Activated CD4-positive, alpha-beta T cell treated with anti-CD3 and anti-CD28 coated beads for 36 hours (primary cell): ENCODE measurements around the gene RASAL1. TPM values are rescaled to one million over a fixed set of nuclear protein-coding genes. Genes with fewer than 3 reads are reported as not detected.
A peak's percentile ranks its signal among the peaks of the same experiment; 100 is the strongest.

ENCODE experiments used
- ATAC-seq: fragments of 200-7000 bp; cut with Tn5 transposase; one replicate; pipeline ENCODE4 v1.10.0; 2021; ENCODE audit warnings: mild to moderate bottlenecking, moderate library complexity
- CTCF ChIA-PET: fragments of 350-600 bp; sonication (Branson Sonifier 250); formaldehyde crosslinking; loops from one replicate; lab custom pipeline; 2021; ENCODE audit warnings: antibody characterized with exemption; lab: Charles Lee
- POLR2A ChIA-PET: fragments of 350-600 bp; sonication (Branson Sonifier 250); formaldehyde crosslinking; loops from one replicate; lab custom pipeline; 2021; ENCODE audit warnings: antibody characterized with exemption, inconsistent platforms; lab: Charles Lee
- DNase-seq: peaks from one replicate; pipeline ENCODE4 v3.0.0-alpha.2; 2020
- H3K27ac Mint-ChIP-seq: one replicate; pipeline ENCODE4 v1.8.0; 2021; ENCODE audit warnings: mixed read lengths
- H3K27me3 Mint-ChIP-seq: one replicate; pipeline ENCODE4 v1.8.0; 2021; ENCODE audit warnings: mixed read lengths
- H3K36me3 Mint-ChIP-seq: one replicate; pipeline ENCODE4 v1.8.0; 2021; ENCODE audit warnings: low read depth, mixed read lengths
- H3K4me1 Mint-ChIP-seq: one replicate; pipeline ENCODE4 v1.8.0; 2021; ENCODE audit warnings: mixed read lengths
- H3K4me3 Mint-ChIP-seq: one replicate; pipeline ENCODE4 v1.8.0; 2021; ENCODE audit warnings: mild to moderate bottlenecking, moderate library complexity, mixed read lengths
- H3K9me3 Mint-ChIP-seq: one replicate; pipeline ENCODE4 v1.8.0; 2021; ENCODE audit warnings: low read depth, mixed read lengths
- intact Hi-C, 2 experiments: fragments of 100-400 bp; cut with DNase I in 1 of 2; cut with micrococcal nuclease in 1 of 2; formaldehyde crosslinking; loops; one replicate each; pipeline versions ENCODE4 v1.14.2 to v1.15.1; 2022 to 2024; cut with DNase I, micrococcal nuclease
- total RNA-seq, 2 experiments: library from RNA; stranded (reverse); gene quantifications; one replicate each; pipeline ENCODE4 v1.2.3, GENCODE V29; 2021

The RASAL1 gene
- total RNA-seq, 2 experiments from 2014 or later, result 9.0 to 10.6 TPM

DNA sequence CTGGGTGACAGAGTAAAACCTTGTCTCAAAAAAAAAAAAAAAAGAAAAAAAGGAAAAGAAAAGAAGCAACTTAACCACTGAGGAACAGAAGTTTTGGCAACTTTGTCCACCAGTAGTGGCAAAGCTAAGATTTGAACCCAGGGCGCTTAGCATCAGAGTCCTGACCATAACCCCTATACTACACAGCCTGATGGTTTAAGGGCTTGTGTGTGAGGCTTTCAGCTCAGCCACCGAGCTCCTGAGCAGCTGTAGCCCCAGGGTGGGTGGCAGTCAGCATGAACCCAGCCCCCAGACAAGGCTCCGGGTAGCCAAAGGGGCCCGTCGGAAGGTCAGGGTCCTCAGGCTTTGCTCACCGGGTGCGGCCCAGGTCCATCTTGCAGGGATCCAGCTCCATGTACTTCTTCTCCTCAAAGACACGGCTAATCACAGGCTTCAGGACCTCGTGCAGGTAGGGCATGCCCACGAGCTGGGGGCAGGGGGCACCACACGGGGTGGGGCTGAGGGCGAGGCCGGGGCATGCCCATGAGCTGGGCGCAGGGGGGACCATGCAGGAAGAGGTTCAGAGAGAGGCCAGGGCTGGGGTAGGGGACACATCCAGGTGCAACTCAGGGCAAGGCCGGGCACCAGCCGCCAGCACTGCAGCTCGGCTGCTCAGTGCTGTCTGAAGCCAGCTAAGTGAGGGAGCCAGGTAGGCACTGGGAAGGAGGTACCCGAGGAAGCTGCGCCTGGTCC is 20.9 kb downstream of the RASAL1 start:
- no peak for DNase-seq
- intact Hi-C loops, result no loop called here
- Mint-ChIP-seq H3K4me3 (no peak overlapping the region), H3K27ac (no peak overlapping the region), H3K27me3 (no peaks in the 10 kb centered on the region), H3K9me3 (no peaks in the 10 kb centered on the region), H3K4me1 (peaks cover 7% of the 10 kb centered on the region), H3K36me3 (no peaks in the 10 kb centered on the region)
- no peak for ATAC-seq
- CTCF ChIA-PET, result interaction anchor here (0.5 to 1.2 kb wide), 5 partner anchors 13 to 126 kb away, joined by 3 to 4 read pairs (median 3); no protein-coding TSS in a partner anchor
- POLR2A ChIA-PET, result interaction anchor here (0.7 kb wide), 1 partner anchor 39 kb away, joined by 3 read pairs; no protein-coding TSS in a partner anchor

DNA sequence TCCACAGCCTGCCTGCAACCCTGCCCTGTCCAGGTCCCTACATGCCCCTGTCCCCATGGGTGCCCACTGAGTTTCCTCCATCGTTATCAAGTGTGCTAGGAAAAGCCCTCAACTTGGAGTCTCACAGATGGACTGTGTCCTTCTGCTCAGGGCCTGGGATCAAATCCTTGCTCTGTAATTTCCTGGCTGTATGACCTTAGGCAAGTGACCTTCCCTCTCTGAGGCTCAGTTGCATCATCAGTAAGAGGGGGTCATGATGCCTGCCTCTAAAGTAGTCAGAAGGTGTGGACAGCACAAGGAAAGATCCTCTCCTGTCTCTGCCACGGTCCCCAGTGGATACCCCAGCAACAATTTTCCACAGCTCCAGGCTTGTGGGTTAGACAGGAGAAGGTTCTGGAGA is 22.2 kb downstream of the RASAL1 start:
- CTCF ChIA-PET, result no interaction called here
- H3K36me3 Mint-ChIP-seq, result no peaks in the 10 kb centered on the region

DNA sequence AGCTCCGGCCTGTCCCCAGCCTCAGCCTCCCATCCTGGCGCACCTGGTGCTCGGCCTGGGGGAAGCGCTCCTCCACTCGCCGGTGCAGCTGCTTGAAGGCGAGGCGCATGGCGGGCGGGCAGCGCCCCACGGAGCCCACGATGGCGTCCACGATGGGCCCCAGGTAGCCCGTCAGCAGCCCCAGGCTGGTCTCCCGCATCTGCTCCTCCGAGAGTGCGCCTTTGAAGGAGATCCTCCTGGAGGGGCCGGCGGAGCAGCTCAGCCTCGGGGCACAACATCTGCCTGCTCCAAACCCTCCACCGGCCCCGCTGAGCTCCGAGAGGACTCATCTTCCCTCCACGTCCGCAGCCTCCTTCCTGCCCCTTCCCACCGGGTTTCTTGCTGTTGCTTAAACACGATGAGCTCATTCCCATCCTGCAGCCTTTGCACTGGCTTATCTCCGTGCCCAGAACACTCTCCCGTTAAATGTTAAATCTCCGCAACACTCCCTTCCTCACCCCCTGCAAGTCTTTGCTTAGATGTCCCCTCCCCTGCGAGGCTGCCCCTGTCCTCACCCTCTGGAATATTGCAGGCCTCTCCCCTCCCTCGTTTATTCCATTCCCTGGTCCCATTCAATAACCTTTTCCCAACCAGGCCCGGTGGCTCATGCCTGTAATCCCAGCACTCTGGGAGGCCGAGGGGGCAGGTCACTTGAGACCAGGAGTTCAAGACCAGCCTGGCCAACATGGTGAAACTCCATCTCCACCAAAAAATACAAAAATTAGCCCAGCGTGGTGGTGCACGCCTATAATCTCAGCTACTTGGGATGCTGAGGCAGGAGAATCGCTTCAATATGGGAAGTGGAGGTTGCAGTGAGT is 23.3 kb downstream of the RASAL1 start:
- no peak overlapping the region for H3K27ac Mint-ChIP-seq
- intact Hi-C loops, result no loop called here
- CTCF ChIA-PET, result interaction anchor here (0.5 to 0.6 kb wide), 2 partner anchors 63 to 64 kb away, joined by 3 read pairs; no protein-coding TSS in a partner anchor

More for the DNA sequence above, 22.2 kb downstream of the RASAL1 start:
- DNase-seq (no peak), ATAC-seq (no peak)
- POLR2A ChIA-PET, result no interaction called here
- no peaks in the 10 kb centered on the region for H3K9me3 Mint-ChIP-seq
- H3K4me1 Mint-ChIP-seq, result peaks cover 7% of the 10 kb centered on the region
- intact Hi-C loops, result no loop called here
- H3K4me3 Mint-ChIP-seq, result no peak overlapping the region
- H3K27ac Mint-ChIP-seq, result no peak overlapping the region
- no peaks in the 10 kb centered on the region for H3K27me3 Mint-ChIP-seq

GRCh38 chr12:113111247-113111646 is 24.3 kb downstream of the RASAL1 start:
- H3K27ac Mint-ChIP-seq, result no peak overlapping the region
- POLR2A ChIA-PET, result no interaction called here
- H3K4me3 Mint-ChIP-seq, result no peak overlapping the region
- CTCF ChIA-PET, result interaction anchor here (0.7 to 1.2 kb wide), 3 partner anchors 12 to 149 kb away, joined by 3 to 5 read pairs (median 3); no protein-coding TSS in a partner anchor
- H3K9me3 Mint-ChIP-seq, result no peaks in the 10 kb centered on the region
- no peaks in the 10 kb centered on the region for H3K27me3 Mint-ChIP-seq
- H3K4me1 Mint-ChIP-seq, result peaks cover 7% of the 10 kb centered on the region
- no peak for ATAC-seq
- H3K36me3 Mint-ChIP-seq, result no peaks in the 10 kb centered on the region
- no peak for DNase-seq
- intact Hi-C loops, result no loop called here

More for the DNA sequence above, 23.3 kb downstream of the RASAL1 start:
- no peak for DNase-seq
- Mint-ChIP-seq H3K9me3 (no peaks in the 10 kb centered on the region), H3K4me1 (peaks cover 7% of the 10 kb centered on the region), H3K4me3 (no peak overlapping the region), H3K36me3 (no peaks in the 10 kb centered on the region), H3K27me3 (no peaks in the 10 kb centered on the region)
- POLR2A ChIA-PET, result no interaction called here
- no peak for ATAC-seq

GRCh38 chr12:113109872-113110599 is 25.5 kb downstream of the RASAL1 start:
- H3K27ac Mint-ChIP-seq, result no peak overlapping the region

DNA sequence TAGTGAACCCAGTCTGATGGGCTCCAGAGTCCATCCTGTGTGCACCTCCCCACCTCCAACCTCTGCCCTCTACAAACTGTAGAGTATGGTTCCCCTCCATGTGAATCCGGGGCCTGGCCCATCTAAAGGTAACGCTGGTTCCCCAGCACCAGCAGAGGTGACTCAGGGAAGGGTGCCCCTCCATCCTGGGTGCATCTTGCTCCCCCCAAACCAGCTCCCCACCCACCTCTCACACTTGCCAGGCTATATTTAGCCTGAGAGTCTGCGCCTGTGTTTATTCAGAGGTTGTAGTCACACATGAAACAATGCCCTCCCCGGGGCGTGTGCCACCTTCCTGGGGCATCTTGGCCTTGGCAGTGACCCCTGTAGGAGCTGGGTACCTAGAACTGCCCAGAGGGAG is 26.2 kb downstream of the RASAL1 start:
- Mint-ChIP-seq H3K36me3 (no peaks in the 10 kb centered on the region), H3K27ac (no peak overlapping the region), H3K4me3 (no peak overlapping the region), H3K4me1 (peaks cover 7% of the 10 kb centered on the region), H3K27me3 (no peaks in the 10 kb centered on the region), H3K9me3 (no peaks in the 10 kb centered on the region)
- ChIA-PET CTCF (interaction anchor here (0.5 to 1.9 kb wide), 2 partner anchors 48 to 116 kb away, joined by 3 to 4 read pairs; no protein-coding TSS in a partner anchor), POLR2A (no interaction called here)
- no peak for ATAC-seq
- DNase-seq, result no peak
- intact Hi-C loops, result no loop called here

More at GRCh38 chr12:113109872-113110599, 25.5 kb downstream of the RASAL1 start:
- Mint-ChIP-seq H3K9me3 (no peaks in the 10 kb centered on the region), H3K36me3 (no peaks in the 10 kb centered on the region), H3K27me3 (no peaks in the 10 kb centered on the region), H3K4me3 (no peak overlapping the region), H3K4me1 (peaks cover 7% of the 10 kb centered on the region)
- ATAC-seq (no peak), DNase-seq (no peak)
- ChIA-PET CTCF (interaction anchor here (0.8 to 1.9 kb wide), 3 partner anchors 11 to 117 kb away, joined by 3 to 5 read pairs (median 4); no protein-coding TSS in a partner anchor), POLR2A (no interaction called here)
- intact Hi-C loops, result no loop called here

GRCh38 chr12:113108308-113108707 is 27.3 kb downstream of the RASAL1 start:
- peaks cover 13% of the 10 kb centered on the region for H3K4me1 Mint-ChIP-seq
- H3K27me3 Mint-ChIP-seq, result no peaks in the 10 kb centered on the region
- ATAC-seq, result no peak
- ChIA-PET CTCF (interaction anchor here (0.6 to 1.9 kb wide), 3 partner anchors 60 to 115 kb away, joined by 3 to 5 read pairs (median 4); no protein-coding TSS in a partner anchor), POLR2A (no interaction called here)
- H3K4me3 Mint-ChIP-seq, result no peak overlapping the region
- H3K9me3 Mint-ChIP-seq, result no peaks in the 10 kb centered on the region
- no peak for DNase-seq
- no peak overlapping the region for H3K27ac Mint-ChIP-seq
- intact Hi-C loops, result no loop called here
- no peaks in the 10 kb centered on the region for H3K36me3 Mint-ChIP-seq

GRCh38 chr12:113106361-113106760 is 29.2 kb downstream of the RASAL1 start:
- Mint-ChIP-seq H3K9me3 (no peaks in the 10 kb centered on the region), H3K27me3 (no peaks in the 10 kb centered on the region), H3K36me3 (no peaks in the 10 kb centered on the region), H3K4me1 (peaks cover 13% of the 10 kb centered on the region), H3K4me3 (no peak overlapping the region), H3K27ac (no peak overlapping the region)
- POLR2A ChIA-PET, result no interaction called here
- CTCF ChIA-PET, result interaction anchor here (0.6 to 1.3 kb wide), 4 partner anchors 7 to 113 kb away, joined by 3 to 6 read pairs (median 3); partner anchors contain the start of gene RASAL1
- ATAC-seq, result no peak
- intact Hi-C loops, result no loop called here
- no peak for DNase-seq

DNA sequence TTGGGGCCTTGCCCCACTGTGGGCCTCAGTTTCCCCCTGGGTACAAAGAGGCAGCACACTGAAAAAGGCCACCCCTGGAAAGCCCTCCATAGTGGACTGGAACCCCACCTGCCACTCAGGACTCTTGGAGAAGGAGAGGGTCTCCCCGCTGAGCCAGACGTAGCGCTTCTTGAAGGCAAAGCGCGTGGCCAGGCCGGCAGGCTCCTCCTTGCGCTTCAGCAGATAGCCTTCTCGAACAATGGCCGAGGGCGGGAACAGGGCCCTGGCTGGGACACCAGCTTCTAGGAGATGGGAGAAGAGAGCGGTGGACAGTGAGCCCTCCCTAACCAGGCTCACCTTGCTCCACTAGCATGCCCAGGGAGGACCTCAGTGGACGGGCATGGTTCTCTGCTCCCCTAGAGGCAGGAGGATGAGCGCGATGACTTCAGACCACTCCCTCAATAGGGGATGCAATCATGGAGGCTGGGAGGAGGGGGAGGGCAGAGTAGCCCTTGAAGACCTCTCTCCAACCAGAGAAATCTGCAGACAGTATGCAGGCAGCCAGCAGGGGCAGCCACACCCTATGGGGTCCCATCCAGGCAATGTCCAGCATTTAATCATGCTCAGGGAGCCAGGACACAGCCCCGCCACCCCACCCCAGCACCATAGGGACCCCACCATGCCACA is 29.8 kb downstream of the RASAL1 start:
- ChIA-PET CTCF (interaction anchor here (1.1 to 1.3 kb wide), 2 partner anchors 68 to 112 kb away, joined by 3 to 6 read pairs; no protein-coding TSS in a partner anchor), POLR2A (no interaction called here)
- peaks cover 13% of the 10 kb centered on the region for H3K4me1 Mint-ChIP-seq
- H3K27me3 Mint-ChIP-seq, result no peaks in the 10 kb centered on the region
- DNase-seq (no peak), ATAC-seq (no peak)
- no peak overlapping the region for H3K27ac Mint-ChIP-seq
- no peak overlapping the region for H3K4me3 Mint-ChIP-seq
- intact Hi-C loops, result no loop called here
- no peaks in the 10 kb centered on the region for H3K9me3 Mint-ChIP-seq
- no peaks in the 10 kb centered on the region for H3K36me3 Mint-ChIP-seq

DNA sequence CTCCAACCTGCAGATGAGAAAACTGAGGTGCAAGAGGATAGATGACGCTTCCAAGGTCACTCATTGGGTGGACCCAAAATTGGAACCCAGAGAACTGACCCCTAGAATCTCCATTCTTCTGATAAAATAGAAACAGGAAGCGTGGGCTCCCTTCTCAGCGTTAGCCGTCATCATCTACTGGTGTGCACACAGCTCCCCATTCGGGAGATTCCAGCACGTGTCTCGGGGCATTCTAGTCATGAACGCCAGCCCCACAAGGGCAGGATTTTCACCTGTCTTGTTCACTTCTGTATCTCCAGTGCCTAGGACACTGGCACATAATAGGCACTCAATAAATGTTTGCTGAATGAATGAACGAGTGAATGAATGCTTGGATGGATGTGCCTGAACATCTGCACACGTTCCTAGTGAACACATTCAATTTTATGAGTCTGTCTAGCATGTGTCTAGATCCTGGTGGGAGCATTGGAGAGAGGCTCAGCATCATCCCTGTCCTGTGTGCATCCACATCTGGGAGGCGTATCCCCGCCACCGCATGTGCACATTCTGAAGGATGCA is 30.5 kb downstream of the RASAL1 start:
- Mint-ChIP-seq H3K36me3 (no peaks in the 10 kb centered on the region), H3K4me1 (peaks cover 11% of the 10 kb centered on the region), H3K27me3 (no peaks in the 10 kb centered on the region), H3K4me3 (peak overlapping the region; percentile 16), H3K9me3 (no peaks in the 10 kb centered on the region), H3K27ac (no peak overlapping the region)
- ChIA-PET CTCF (interaction anchor here (0.6 kb wide), 1 partner anchor 175 kb away, joined by 3 read pairs; no protein-coding TSS in a partner anchor), POLR2A (no interaction called here)
- intact Hi-C loops, result no loop called here
- DNase-seq (no peak), ATAC-seq (no peak)
